PC-3 (cell line): ENCODE data around the gene CAMTA1.

ENCODE experiments used
- CTCF ChIP-seq: fragments of 300-600 bp; sonication (generic); conservative IDR thresholded peaks from 2 replicates; pipeline ENCODE4 v1.5.1; 2017; ENCODE audit warnings: antibody characterized with exemption, low read depth, mild to moderate bottlenecking, low read length
- EZH2 ChIP-seq: fragments of 300-600 bp; sonication (generic); IDR thresholded peaks from one replicate; pipeline ENCODE4 v1.6.1; 2017; ENCODE audit warnings: antibody characterized with exemption, mild to moderate bottlenecking, low read length; ENCODE audit not compliant: unreplicated experiment
- EZH2phosphoT487 ChIP-seq: fragments of 300-600 bp; sonication (generic); IDR thresholded peaks from 2 replicates; pipeline ENCODE4 v1.6.1; 2018; ENCODE audit warnings: mild to moderate bottlenecking, antibody characterized with exemption, low read length, borderline replicate concordance

- TF ChIP-seq CTCF (no peak), EZH2phosphoT487 (no peak), EZH2 (no peak)
Observed at GRCh38 chr1:7341145-7341905, 556.1 kb downstream of the CAMTA1 start.
